ENCODE measurements around the gene EPHA8.

- TF ChIP-seq CTCF (optimal IDR thresholded peaks at IDR 0.05 in 1 of 3, IDR thresholded peaks at IDR 0.05 in 1 of 3, conservative IDR thresholded peaks at IDR 0.05 in 1 of 3; ENCODE audit: extremely low read depth in 1 of 3, insufficient read depth in 2 of 3, low read length in 3 of 3) (no peak), EZH2 (IDR thresholded peaks at IDR 0.05; ENCODE audit: low read length) (no peak)
These were observed 38.3 kb downstream of the EPHA8 start for GRCh38 chr1:22601610-22602009.

Measured in keratinocyte (primary cell).